Brain pericyte (primary cell): Measurements from ENCODE around the gene MYOC.
"Not testable (repeated sequence)": the region's sequence is repeated elsewhere in the genome, so short reads cannot be mapped to it uniquely, and the experiment has no call there.

Source experiments
- DNase-seq: peaks from one replicate; pipeline ENCODE4 v3.0.0-alpha.2; 2012; ENCODE audit warnings: low read depth, low spot score

Gene MYOC

GRCh38 chr1:171652234-171652822, at the start of gene MYOC:
Gene MYOC, minus strand, starts transcription at chr1:171652688. Its CDS starts 77 bp downstream, at chr1:171652611.
- no peak for DNase-seq

GRCh38 chr1:171699531-171699930, 47.0 kb upstream of the MYOC start:
- no peak for DNase-seq

- not testable (repeated sequence) for DNase-seq
Observed at GRCh38 chr1:171695772-171696171, 43.3 kb upstream of the MYOC start.

GRCh38 chr1:171693541-171693940, 41.1 kb upstream of the MYOC start:
- DNase-seq: not testable (repeated sequence)

- no peak for DNase-seq
Observed at GRCh38 chr1:171683870-171684269, 31.4 kb upstream of the MYOC start.

- DNase-seq: no peak
Observed at GRCh38 chr1:171680339-171680738, 27.9 kb upstream of the MYOC start.

GRCh38 chr1:171676823-171677222, 24.3 kb upstream of the MYOC start:
- no peak for DNase-seq

GRCh38 chr1:171674431-171675405, 22.2 kb upstream of the MYOC start:
- no peak for DNase-seq

- no peak for DNase-seq
Observed at GRCh38 chr1:171670739-171671138, 18.3 kb upstream of the MYOC start.

- no peak for DNase-seq
Observed at GRCh38 chr1:171668372-171668771, 15.9 kb upstream of the MYOC start.

GRCh38 chr1:171666114-171666769, 13.8 kb upstream of the MYOC start:
- no peak for DNase-seq

GRCh38 chr1:171664976-171665375, 12.5 kb upstream of the MYOC start:
- no peak for DNase-seq

GRCh38 chr1:171663854-171664575, 11.5 kb upstream of the MYOC start:
- no peak for DNase-seq

- no peak for DNase-seq
Observed at GRCh38 chr1:171663036-171663853, 10.8 kb upstream of the MYOC start.

- no peak for DNase-seq
Observed at GRCh38 chr1:171661076-171661650, 8.7 kb upstream of the MYOC start.

- not testable (repeated sequence) for DNase-seq
Observed at GRCh38 chr1:171656206-171656605, 3.7 kb upstream of the MYOC start.

- no peak for DNase-seq
Observed at GRCh38 chr1:171655746-171656116, 3.2 kb upstream of the MYOC start.

- peak; percentile 11 for DNase-seq
Observed at GRCh38 chr1:171654942-171655745, 2.7 kb upstream of the MYOC start.

- no peak for DNase-seq
Observed at GRCh38 chr1:171654201-171654941, 1.9 kb upstream of the MYOC start.
